BJ (cell line): ENCODE measurements around the gene S100A5. TPM values are rescaled to one million over a fixed set of nuclear protein-coding genes. Genes with fewer than 3 reads are reported as not detected.

Experiments used
- CTCF ChIA-PET: fragments of 350-600 bp; formaldehyde crosslinking; extraction: SDS; loops from one replicate; lab custom pipeline; 2021; ENCODE audit warnings: antibody characterized with exemption, inconsistent platforms; lab: Yijun Ruan, JAX
- POLR2A ChIA-PET: fragments of 300-600 bp; sonication (Branson Sonifier 250); formaldehyde crosslinking; extraction: SDS; loops from one replicate; lab custom pipeline; 2021; ENCODE audit warnings: antibody characterized with exemption; lab: Charles Lee
- DNase-seq: peaks from one replicate; pipeline ENCODE4 v3.0.0-alpha.2; 2011; ENCODE audit warnings: low read depth
- H3K27me3 ChIP-seq: 2 replicates; pipeline ENCODE4 v1.6.0; 2011; ENCODE audit warnings: low read length; ENCODE audit not compliant: control insufficient read depth, insufficient read depth
- H3K36me3 ChIP-seq: 2 replicates; pipeline ENCODE4 v1.5.1; 2011; ENCODE audit warnings: low read length; ENCODE audit not compliant: control insufficient read depth, insufficient read depth
- H3K4me3 ChIP-seq: 2 replicates; pipeline ENCODE4 v1.5.1; 2011; ENCODE audit warnings: low read depth, mild to moderate bottlenecking, control low read depth, low read length
- CTCF ChIP-seq: IDR thresholded peaks from 2 replicates; pipeline ENCODE4 v1.5.1; 2011; ENCODE audit warnings: low read depth, mild to moderate bottlenecking, control low read depth, inconsistent platforms, low read length, moderate library complexity; ENCODE audit not compliant: insufficient read depth
- polyA plus RNA-seq: library from polyadenylated mRNA; depleted of rRNA; stranded (reverse); fragments of >200 nt; gene quantifications from 2 replicates; pipeline ENCODE4 v1.2.3, GENCODE V29; 2011

S100A5 gene
- polyA plus RNA-seq, 1 experiment, result 0.28 TPM

DNA sequence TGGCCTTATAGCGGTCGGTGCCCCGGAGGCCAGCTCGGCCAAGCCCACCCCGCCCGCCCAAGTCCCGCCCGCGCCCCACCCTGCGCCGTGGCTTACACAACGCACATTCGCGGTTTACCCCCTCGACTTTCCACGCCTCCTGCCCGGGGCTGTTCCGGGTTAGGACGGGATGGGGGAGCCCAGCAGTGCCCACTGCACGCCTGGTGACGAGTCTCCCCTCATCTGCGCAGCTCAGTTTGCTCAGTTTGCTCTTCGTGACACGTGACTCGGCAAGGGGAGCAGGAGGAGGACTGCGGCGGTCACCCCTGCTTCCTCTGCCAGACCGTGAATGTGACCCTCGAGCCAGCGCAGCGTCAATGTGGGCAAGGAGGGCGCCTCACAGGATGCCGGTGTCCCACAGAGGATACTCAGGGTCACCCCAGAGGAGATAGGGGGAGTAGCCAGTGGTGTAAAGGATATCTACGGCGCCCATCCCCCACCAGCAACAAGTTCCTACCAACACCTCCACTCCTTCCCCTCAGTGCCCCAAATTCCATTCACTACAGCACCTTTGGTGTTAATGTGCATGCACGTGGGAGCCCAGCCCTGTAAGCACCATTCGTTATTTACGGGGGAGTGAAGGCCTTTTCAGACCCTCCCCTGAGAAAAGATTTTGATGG is 4.6 kb downstream of the S100A5 start:
- CTCF ChIA-PET, result interaction anchor here (0.6 to 8.1 kb wide), 10 partner anchors 9 to 455 kb away, joined by 3 to 164 read pairs (median 6); partner anchors contain the start of genes RPS27, S100A2 and S100A3
- Histone ChIP-seq H3K36me3 (peaks cover 2% of the 10 kb centered on the region; the same call in 1 of the 2 replicates), H3K27me3 (no peaks in the 10 kb centered on the region), H3K4me3 (peak overlapping the region; percentile 63)
- TF ChIP-seq CTCF, result no peak
- POLR2A ChIA-PET, result interaction anchor here (0.6 to 4.2 kb wide), 4 partner anchors 9 to 98 kb away, joined by 3 to 36 read pairs (median 12); partner anchors contain the start of genes CHTOP and S100A4
- peak; percentile 77 for DNase-seq

GRCh38 chr1:153535242-153536011 is 5.3 kb downstream of the S100A5 start, which contains the start of gene S100A6:
Gene S100A6, minus strand, starts transcription at chr1:153535991. Its CDS starts 652 bp downstream, at chr1:153535339.
- H3K27me3 ChIP-seq, result no peaks in the 10 kb centered on the region
- CTCF ChIA-PET, result interaction anchor here (0.6 to 8.1 kb wide), 14 partner anchors 9 to 455 kb away, joined by 3 to 164 read pairs (median 5); partner anchors contain the start of genes RPS27, S100A13, S100A2 and S100A3
- peak within 1 kb of the TSS; percentile 63 for H3K4me3 ChIP-seq
- POLR2A ChIA-PET, result interaction anchor here (0.6 to 4.2 kb wide), 4 partner anchors 9 to 99 kb away, joined by 3 to 36 read pairs (median 12); partner anchors contain the start of genes CHTOP and S100A4
- peak; percentile 26; the same call in 1 of the 2 replicates for TF ChIP-seq CTCF
- DNase-seq, result no peak
- peaks cover 2% of the 10 kb centered on the region; the same call in 1 of the 2 replicates for H3K36me3 ChIP-seq

DNA sequence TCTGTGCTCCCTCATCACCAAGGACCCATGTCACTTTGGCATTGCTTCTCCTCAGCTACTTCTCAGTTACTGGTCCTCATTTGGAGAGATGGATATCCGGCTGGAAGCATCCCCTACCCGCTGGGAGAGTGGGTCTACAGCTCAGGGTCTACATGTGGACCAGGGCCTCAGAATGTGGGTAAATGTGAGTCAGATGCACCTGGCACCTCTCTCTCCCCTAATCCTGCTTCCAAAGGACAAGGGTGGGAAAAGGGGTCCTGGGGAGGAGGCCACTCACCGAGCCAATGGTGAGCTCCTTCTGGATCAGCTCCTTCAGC is 5.9 kb downstream of the S100A5 start:
- Histone ChIP-seq H3K36me3 (peaks cover 2% of the 10 kb centered on the region; the same call in 1 of the 2 replicates), H3K27me3 (no peaks in the 10 kb centered on the region), H3K4me3 (peak overlapping the region; percentile 63)
- TF ChIP-seq CTCF, result no peak
- no peak for DNase-seq
- ChIA-PET CTCF (interaction anchor here (0.7 to 8.1 kb wide), 10 partner anchors 9 to 93 kb away, joined by 3 to 164 read pairs (median 6); partner anchors contain the start of genes S100A13, S100A2 and S100A3), POLR2A (interaction anchor here (1.8 to 4.2 kb wide), 3 partner anchors 10 to 99 kb away, joined by 8 to 36 read pairs (median 16); partner anchors contain the start of genes CHTOP and S100A4)

- ChIA-PET POLR2A (interaction anchor here (1.8 to 4.2 kb wide), 3 partner anchors 10 to 100 kb away, joined by 8 to 36 read pairs (median 16); partner anchors contain the start of genes CHTOP and S100A4), CTCF (interaction anchor here (0.7 to 8.1 kb wide), 15 partner anchors 9 to 214 kb away, joined by 3 to 164 read pairs (median 6); partner anchors contain the start of genes S100A13, S100A2 and S100A3)
- DNase-seq, result no peak
- H3K27me3 ChIP-seq, result no peaks in the 10 kb centered on the region
- no peak for TF ChIP-seq CTCF
- peaks cover 2% of the 10 kb centered on the region; the same call in 1 of the 2 replicates for H3K36me3 ChIP-seq
- peak overlapping the region; percentile 63 for H3K4me3 ChIP-seq
Measured at GRCh38 chr1:153534226-153534924, 6.4 kb downstream of the S100A5 start.
